Keratinocyte (primary cell): ENCODE data around the gene STIM1. TPM values are rescaled to one million over a fixed set of nuclear protein-coding genes. Genes with fewer than 3 reads are reported as not detected.

Experiments
- DNase-seq: peaks from one replicate; pipeline ENCODE4 v3.0.0-alpha.2; 2011; ENCODE audit warnings: low read depth, missing footprints, low spot score
- FAIRE-seq: peaks from 2 replicates; lab custom pipeline; 2011; peaks lifted over from hg19 to GRCh38; lab: Jason Lieb, UNC
- H2AFZ ChIP-seq: 2 replicates; pipeline ENCODE4 v1.6.0; 2012; ENCODE audit warnings: low read length, control low read depth, inconsistent platforms; ENCODE audit not compliant: control insufficient read depth
- H3K27ac ChIP-seq: 2 replicates; pipeline ENCODE4 v1.5.1; 2011; ENCODE audit warnings: low read length; ENCODE audit not compliant: control insufficient read depth, insufficient read depth
- H3K27me3 ChIP-seq: 3 replicates; pipeline ENCODE4 v1.6.0; 2011; ENCODE audit warnings: low read length; ENCODE audit not compliant: control insufficient read depth, insufficient read depth; ENCODE audit errors: extremely low read depth
- H3K36me3 ChIP-seq, 2 experiments: 2 replicates in 1 of 2; 3 replicates in 1 of 2; pipeline ENCODE4 v1.5.1; 2011; ENCODE audit warnings: low read length in 2 of 2, mild to moderate bottlenecking in 1 of 2; ENCODE audit not compliant: control insufficient read depth in 2 of 2, insufficient read depth in 2 of 2; ENCODE audit errors: extremely low read depth in 1 of 2
- H3K4me1 ChIP-seq: 3 replicates; pipeline ENCODE4 v1.5.1; 2011; ENCODE audit warnings: low read length; ENCODE audit not compliant: control insufficient read depth, insufficient read depth; ENCODE audit errors: extremely low read depth
- H3K4me2 ChIP-seq: 3 replicates; pipeline ENCODE4 v1.6.0; 2011; ENCODE audit warnings: low read depth, low read length; ENCODE audit not compliant: control insufficient read depth, insufficient read depth; ENCODE audit errors: extremely low read depth
- H3K4me3 ChIP-seq, 3 experiments: fragments of 200-600 bp in 1 of 3; sonication (generic) in 1 of 3; 2 replicates in 2 of 3; 3 replicates in 1 of 3; pipeline ENCODE4 v1.5.1; 2011 to 2016; ENCODE audit warnings: low read length in 3 of 3, mild to moderate bottlenecking in 3 of 3, control low read depth in 2 of 3, inconsistent platforms in 1 of 3, low read depth in 1 of 3, mixed read lengths in 1 of 3, mixed run types in 1 of 3, moderate library complexity in 1 of 3; ENCODE audit not compliant: control insufficient read depth in 2 of 3, insufficient read depth in 2 of 3; ENCODE audit errors: extremely low read depth in 1 of 3
- H3K79me2 ChIP-seq: 2 replicates; pipeline ENCODE4 v1.6.0; 2012; ENCODE audit warnings: low read length; ENCODE audit not compliant: control insufficient read depth, insufficient read depth
- H3K9ac ChIP-seq: 3 replicates; pipeline ENCODE4 v1.6.0; 2011; ENCODE audit warnings: low read length; ENCODE audit not compliant: control insufficient read depth, insufficient read depth; ENCODE audit errors: extremely low read depth
- H3K9me1 ChIP-seq: 3 replicates; pipeline ENCODE4 v1.6.0; 2011; ENCODE audit warnings: low read length; ENCODE audit not compliant: control insufficient read depth, insufficient read depth; ENCODE audit errors: extremely low read depth
- H3K9me3 ChIP-seq: 2 replicates; pipeline ENCODE4 v1.5.1; 2012; ENCODE audit warnings: low read depth, low read length; ENCODE audit not compliant: control insufficient read depth
- H4K20me1 ChIP-seq: 3 replicates; pipeline ENCODE4 v1.6.0; 2011; ENCODE audit warnings: low read length; ENCODE audit not compliant: control insufficient read depth, insufficient read depth; ENCODE audit errors: extremely low read depth
- EZH2 ChIP-seq: IDR thresholded peaks from one replicate; pipeline ENCODE4 v1.6.1; 2012; ENCODE audit warnings: inconsistent platforms, mild to moderate bottlenecking, low read length, moderate library complexity
- dilution Hi-C: fragments of 300-500 bp; cut with MboI; formaldehyde crosslinking; loops from one replicate; pipeline ENCODE4 v1.7.0; 2020; ENCODE audit warnings: low sequenced_read_pairs; ENCODE audit not compliant: extremely low pct_ligation_motif_present
- polyA plus RNA-seq, 5 experiments: library from polyadenylated mRNA; depleted of rRNA in 3 of 5; stranded (reverse) in 3 of 5; stranded (forward) in 1 of 5; unstranded in 1 of 5; fragments of >200 nt; gene quantifications; 1 replicate in 1 of 5; 2 replicates in 3 of 5; 3 replicates in 1 of 5; pipeline versions ENCODE4 v1.2.1 to v1.2.3, GENCODE V29; 2011 to 2012; ENCODE audit warnings: missing spikeins in 2 of 5, low read depth in 1 of 5, low replicate concordance in 1 of 5
- TF ChIP-seq, protein P1 (sequence below), 3 experiments: IDR thresholded peaks in 1 of 3; conservative IDR thresholded peaks in 1 of 3; optimal IDR thresholded peaks in 1 of 3; 2 replicates in 2 of 3; 3 replicates in 1 of 3; pipeline versions ENCODE3 to v1.5.1; 2011; ENCODE audit warnings: low read length in 3 of 3, mild to moderate bottlenecking in 3 of 3, moderate library complexity in 2 of 3, control low read depth in 1 of 3, inconsistent platforms in 1 of 3; ENCODE audit not compliant: insufficient read depth in 2 of 3; ENCODE audit errors: extremely low read depth in 1 of 3

Gene STIM1
- polyA plus RNA-seq, 1 donor (not counting 4 experiments of a cell fraction or from before 2014, with no cell fraction given): 23.7 TPM

DNA sequence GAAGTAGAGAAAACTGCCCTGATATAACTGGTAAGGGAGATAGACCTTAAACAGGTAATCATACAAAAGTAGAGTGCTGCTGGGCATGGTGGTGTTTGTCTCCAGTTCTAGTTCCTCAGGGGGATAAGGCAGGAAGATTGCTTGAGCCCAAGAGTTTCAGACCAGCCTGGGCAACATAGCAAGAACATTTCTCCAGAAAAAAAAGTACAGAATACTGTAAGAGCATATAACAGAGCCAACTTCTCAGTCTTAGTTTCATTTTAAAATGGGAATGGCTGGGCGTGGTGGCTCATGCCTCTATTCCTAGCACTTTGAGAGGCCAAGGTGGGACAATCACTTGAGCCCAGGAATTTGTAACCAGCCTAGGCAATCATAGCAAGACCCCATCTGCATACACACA is 10.2 kb upstream of the STIM1 start:
- Histone ChIP-seq H3K27ac (no peak overlapping the region), H2AFZ (no peak overlapping the region), H3K4me2 (no peak overlapping the region), H3K36me3 (no peaks in the 10 kb centered on the region), H3K4me3 (no peak overlapping the region), H3K9me1 (no peaks in the 10 kb centered on the region), H3K79me2 (peaks cover 3% of the 10 kb centered on the region), H3K27me3 (no peaks in the 10 kb centered on the region), H3K9me3 (no peaks in the 10 kb centered on the region), H4K20me1 (no peaks in the 10 kb centered on the region), H3K9ac (no peak overlapping the region), H3K4me1 (peaks cover 5% of the 10 kb centered on the region)
- no peak for TF ChIP-seq EZH2
- TF ChIP-seq, protein P1, sequence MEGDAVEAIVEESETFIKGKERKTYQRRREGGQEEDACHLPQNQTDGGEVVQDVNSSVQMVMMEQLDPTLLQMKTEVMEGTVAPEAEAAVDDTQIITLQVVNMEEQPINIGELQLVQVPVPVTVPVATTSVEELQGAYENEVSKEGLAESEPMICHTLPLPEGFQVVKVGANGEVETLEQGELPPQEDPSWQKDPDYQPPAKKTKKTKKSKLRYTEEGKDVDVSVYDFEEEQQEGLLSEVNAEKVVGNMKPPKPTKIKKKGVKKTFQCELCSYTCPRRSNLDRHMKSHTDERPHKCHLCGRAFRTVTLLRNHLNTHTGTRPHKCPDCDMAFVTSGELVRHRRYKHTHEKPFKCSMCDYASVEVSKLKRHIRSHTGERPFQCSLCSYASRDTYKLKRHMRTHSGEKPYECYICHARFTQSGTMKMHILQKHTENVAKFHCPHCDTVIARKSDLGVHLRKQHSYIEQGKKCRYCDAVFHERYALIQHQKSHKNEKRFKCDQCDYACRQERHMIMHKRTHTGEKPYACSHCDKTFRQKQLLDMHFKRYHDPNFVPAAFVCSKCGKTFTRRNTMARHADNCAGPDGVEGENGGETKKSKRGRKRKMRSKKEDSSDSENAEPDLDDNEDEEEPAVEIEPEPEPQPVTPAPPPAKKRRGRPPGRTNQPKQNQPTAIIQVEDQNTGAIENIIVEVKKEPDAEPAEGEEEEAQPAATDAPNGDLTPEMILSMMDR (optimal IDR thresholded peaks at IDR 0.05 in 1 of 3, IDR thresholded peaks at IDR 0.05 in 1 of 3, conservative IDR thresholded peaks at IDR 0.05 in 1 of 3; ENCODE audit: extremely low read depth in 1 of 3, insufficient read depth in 2 of 3, low read length in 3 of 3): no peak
- DNase-seq: no peak
- no peak for FAIRE-seq
- dilution Hi-C loops: no loop called here

DNA sequence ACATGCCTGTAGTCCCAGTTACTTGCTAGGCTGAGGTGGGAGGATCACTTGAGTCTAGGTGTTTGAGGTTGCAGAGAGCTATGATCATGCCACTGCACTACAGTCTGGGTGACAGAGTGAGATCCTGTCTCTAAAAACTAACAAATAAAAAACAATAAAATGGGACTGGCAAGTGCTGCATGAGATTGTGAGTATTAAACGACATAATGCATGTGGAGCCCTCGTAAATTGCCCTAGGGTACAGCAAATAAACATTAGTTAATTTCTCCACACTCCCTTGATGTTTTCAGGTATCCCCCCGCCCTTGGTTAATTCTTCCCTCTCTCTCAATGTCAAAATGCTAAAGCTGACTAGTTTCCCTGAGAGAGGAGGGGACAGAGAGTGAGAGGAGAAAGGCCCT is 9.8 kb upstream of the STIM1 start:
- Histone ChIP-seq H2AFZ (no peak overlapping the region), H3K79me2 (no peaks in the 10 kb centered on the region)

More for the DNA sequence above, 9.8 kb upstream of the STIM1 start:
- Histone ChIP-seq H3K4me1 (peaks cover 5% of the 10 kb centered on the region), H3K27me3 (no peaks in the 10 kb centered on the region), H3K27ac (no peak overlapping the region), H3K9me3 (no peaks in the 10 kb centered on the region), H4K20me1 (no peaks in the 10 kb centered on the region), H3K36me3 (no peaks in the 10 kb centered on the region), H3K9me1 (no peaks in the 10 kb centered on the region), H3K4me3 (no peak overlapping the region), H3K9ac (no peak overlapping the region), H3K4me2 (no peak overlapping the region)
- dilution Hi-C loops: no loop called here
- TF ChIP-seq, protein P1 (optimal IDR thresholded peaks at IDR 0.05 in 1 of 3, IDR thresholded peaks at IDR 0.05 in 1 of 3, conservative IDR thresholded peaks at IDR 0.05 in 1 of 3; ENCODE audit: extremely low read depth in 1 of 3, insufficient read depth in 2 of 3, low read length in 3 of 3): no peak
- no peak for TF ChIP-seq EZH2
- FAIRE-seq (no peak), DNase-seq (no peak)
